NCI-H524 treated with DMSO at 0.1 percent for 48 hours (cell line): ENCODE results near the gene KIF21B.

Source experiments
- DNase-seq: peaks from one replicate; lab custom pipeline; 2025; lab: John Stamatoyannopoulos, UW

The KIF21B gene

DNA sequence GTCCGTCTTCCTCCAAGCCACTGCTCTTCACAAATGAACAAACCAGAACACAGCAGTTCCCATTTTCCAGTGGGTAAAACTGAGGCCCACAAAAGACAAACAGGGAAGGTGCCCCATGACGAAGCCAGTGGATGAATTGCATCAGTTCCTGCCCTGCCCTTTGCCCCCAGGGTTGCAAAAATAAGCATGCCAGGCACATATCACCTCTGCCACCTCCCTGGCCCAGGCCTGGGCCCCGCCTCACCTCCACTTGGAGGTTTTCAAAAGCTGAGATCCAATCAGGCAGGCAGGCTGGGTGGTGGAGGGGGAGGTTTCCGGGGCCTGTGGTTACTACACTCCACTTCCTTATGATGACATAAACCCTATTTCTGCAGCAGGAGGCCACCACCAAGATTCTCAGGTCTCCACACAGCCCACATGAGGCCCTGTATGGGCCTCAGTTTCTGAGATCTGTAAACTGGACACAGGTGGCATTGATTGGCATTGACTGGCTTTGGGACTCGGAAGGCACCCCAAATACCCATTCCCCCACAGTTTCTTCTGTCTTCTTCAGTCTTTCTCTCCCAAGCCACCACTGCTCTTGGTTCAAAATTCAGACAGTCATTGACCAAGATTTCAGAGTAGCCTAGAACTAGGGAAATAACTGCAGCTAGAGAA lies 4.1 kb downstream of the KIF21B start:
- no peak for DNase-seq

DNA sequence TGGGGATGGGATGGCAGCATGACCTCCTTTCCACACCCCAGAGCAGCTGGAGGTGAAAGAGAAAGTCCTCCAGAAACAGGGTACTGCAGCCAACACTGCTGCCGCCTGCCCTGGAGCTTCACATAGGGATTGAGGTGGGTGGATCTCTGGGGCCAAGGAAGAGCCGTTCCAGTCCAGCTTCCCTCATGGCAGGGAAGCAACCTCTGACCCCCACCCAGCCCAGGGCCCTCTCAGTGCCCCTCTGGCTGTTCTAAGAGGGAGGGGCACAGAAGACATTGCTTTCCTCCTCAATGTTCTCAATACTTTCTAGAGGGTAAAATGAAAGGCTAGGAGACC lies 5.7 kb downstream of the KIF21B start:
- DNase-seq = no peak

- peak; percentile 71 for DNase-seq
Measured at GRCh38 chr1:201016943-201017827, 6.3 kb downstream of the KIF21B start.

GRCh38 chr1:201016211-201016651 lies 7.3 kb downstream of the KIF21B start:
- peak; percentile 51 for DNase-seq

GRCh38 chr1:201015551-201016091 lies 7.9 kb downstream of the KIF21B start:
- no peak for DNase-seq

DNA sequence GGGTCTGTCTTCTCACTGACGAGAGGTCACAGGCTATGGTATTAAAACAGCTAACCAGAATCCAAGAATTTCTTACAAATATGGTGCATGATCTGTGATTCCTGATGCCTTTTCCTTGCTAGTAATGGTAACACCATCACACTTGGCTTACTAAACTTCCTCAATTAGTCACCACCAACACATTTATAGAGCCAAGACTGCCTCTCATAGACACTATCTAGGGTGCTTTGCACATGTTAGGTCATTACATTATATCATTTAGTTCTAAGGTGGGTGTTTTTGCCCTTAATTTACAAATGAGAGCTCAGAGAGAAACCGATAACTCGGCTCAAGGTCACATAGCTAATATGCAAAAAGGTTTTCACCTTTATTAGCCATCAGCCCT lies 8.7 kb downstream of the KIF21B start:
- DNase-seq = no peak

GRCh38 chr1:201013991-201014815 lies 9.3 kb downstream of the KIF21B start:
- DNase-seq = no peak

GRCh38 chr1:201013031-201013485 lies 10.5 kb downstream of the KIF21B start:
- no peak for DNase-seq

GRCh38 chr1:201011616-201012015 lies 11.9 kb downstream of the KIF21B start:
- peak; percentile 86 for DNase-seq

DNA sequence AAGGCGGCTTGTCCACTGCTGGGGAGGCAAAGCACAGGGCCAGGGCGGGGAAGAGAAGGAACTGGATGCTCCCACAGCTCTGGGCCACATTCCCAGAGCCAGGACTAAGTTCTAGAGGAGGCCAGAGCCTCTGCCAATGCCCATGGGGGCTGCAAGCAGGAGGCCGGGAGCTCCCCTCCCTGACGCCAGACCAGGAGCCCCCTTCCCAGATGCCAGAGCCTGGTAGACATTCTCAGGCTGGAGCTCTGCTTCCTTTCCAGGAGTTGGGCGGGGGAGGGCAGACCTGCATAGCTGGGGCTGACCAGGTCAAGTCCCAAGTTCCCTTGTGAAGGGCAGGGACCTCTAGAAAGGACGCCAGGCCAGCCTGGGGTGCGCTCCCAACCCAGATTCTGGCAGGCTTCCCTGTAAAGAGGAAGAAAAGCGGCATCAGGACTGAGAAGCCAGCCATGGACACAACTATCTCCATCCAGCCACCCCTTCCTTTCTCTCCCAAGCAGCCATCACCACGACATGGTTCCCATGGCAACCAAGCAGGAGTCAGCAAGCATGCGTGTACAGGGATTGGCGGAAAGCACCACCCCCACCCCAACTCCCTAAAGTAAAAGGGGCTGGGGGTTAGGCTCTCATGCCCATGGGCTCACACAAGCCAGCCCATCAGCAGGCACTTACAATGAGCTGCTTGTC lies 13.4 kb downstream of the KIF21B start:
- no peak for DNase-seq

DNA sequence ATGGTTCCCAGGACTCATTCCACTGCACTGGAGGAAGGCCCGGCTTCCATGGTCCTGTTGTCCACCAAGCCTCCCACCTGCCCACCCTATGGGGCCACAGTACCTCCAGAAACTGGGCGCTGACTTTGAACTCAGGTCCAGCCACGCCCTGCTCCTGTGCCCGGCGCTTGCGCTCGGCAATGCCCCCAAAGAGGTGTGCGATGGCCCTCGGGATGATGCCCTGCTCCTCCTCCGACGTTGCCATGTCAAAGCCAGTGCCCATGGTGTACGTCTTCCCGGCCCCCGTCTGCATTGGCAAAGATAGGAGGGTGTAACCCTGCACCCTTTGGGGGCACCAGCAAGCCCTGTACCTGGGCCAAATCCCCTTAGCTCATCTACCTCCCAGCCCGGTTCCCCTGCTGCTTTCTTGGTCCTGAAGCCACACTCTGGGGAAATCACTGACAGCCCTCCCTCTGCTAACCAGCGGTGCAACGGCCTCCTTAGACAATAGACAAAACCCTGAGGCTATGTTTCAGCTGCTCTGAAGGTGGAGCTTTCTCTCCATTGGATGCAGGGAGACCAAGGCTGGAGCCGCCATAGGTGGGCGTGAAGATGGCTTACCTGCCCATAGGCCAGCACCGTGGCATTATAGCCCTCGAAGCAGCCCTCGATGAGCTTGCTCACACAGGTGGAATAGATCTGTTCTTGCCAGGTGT lies 14.7 kb downstream of the KIF21B start:
- no peak for DNase-seq

GRCh38 chr1:201007481-201007880 lies 16.0 kb downstream of the KIF21B start:
- no peak for DNase-seq

DNA sequence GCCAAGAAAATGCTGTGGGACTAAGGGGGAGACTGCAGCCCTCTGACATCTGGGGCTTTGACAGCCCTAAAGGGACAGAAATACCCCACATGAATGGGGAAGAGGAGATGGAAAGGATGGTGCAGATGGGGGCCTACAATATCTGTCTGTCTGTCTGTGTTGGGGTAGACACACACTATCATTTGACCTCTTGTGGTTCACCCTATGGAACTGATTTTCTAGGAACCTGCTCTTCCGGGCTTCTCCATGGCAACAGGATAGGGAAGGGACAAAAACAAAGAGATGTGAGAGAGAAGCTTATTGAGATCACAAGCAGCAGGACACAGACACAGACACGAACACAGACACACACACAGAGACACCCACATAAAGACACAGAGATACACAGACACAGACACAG lies 17.1 kb downstream of the KIF21B start:
- DNase-seq = no peak

- no peak for DNase-seq
Measured at GRCh38 chr1:201004732-201005131, 18.8 kb downstream of the KIF21B start.

DNA sequence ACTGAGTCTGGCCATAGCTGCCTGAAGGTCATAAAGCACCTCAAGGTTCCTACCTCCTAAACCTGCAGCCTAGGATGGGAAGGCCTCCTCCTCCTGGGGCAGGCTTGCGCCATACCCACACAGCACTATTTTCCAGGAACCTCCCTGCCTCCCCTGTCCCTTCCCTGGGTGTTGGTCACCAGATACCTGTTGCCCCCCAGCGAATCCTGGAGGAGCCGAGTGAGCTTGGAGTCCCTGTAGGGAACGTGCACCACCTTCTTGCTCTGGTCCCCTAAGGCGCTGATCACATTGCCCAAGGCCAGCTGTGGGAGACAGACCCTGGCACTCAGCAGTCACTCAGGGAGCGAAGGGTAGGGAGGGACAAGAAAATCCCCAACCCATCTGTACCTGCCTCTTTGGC lies 19.4 kb downstream of the KIF21B start:
- no peak for DNase-seq

DNA sequence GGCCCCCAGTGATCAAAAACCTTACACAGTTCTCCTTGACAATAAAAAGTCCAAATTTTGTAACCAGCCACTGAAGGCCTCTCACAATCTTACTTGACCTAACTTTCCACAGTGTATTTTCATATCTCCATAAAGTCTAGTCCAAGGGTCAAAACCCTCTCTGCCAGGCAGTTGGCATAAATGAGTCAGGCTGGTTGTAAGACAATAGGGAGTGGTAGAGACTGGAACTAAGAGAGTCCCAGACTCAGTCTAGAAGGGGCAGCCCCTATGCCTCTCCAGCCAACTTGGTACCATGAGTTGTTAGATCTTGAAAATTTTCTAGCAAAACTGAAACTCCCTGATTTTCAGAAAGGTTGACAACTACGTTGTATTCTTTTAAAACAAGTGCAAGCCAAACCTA lies 21.0 kb downstream of the KIF21B start:
- DNase-seq = no peak

DNA sequence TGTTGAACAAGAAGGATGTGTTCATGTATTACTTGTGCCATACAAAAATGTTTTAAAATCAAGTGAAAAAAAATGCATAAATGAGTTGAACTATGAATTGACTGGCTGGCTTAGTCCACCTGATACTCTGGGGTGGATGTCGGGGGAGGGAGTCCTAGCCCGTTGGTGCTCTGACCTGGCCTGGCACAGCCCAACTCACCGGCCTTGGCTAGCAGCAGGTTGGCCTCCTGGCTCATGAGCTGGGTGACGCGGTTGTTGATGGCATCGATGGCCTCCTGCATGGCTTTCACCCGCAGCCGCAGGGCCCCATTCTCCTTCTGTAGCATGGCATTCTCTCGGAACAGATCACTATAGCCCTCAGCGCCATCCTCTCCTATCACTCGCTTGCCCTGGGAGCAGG lies 21.6 kb downstream of the KIF21B start:
- DNase-seq = no peak

GRCh38 chr1:201000391-201000790 lies 23.1 kb downstream of the KIF21B start:
- no peak for DNase-seq

DNA sequence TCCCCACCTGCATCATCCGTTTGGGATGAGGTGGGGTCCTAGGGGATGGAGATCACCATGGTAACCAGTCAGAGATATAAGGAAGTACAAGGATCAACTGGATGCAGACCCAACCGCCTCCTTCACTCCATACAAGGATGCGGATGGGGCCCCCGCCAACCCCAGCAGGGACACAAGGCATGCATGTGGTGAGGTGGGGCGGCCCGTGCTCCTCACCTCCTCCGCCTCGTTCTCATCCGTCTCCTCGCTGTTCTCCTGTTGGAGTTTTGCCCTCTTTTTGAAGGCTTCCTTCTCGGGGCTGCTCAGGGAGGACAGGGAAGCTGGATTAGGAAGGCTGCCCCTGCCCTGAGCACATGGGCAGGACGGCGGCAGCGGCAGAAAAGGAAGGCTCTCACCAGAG lies 23.8 kb downstream of the KIF21B start:
- no peak for DNase-seq

- no peak for DNase-seq
Measured at GRCh38 chr1:200998323-200998722, 25.2 kb downstream of the KIF21B start.

GRCh38 chr1:200992382-200993048 lies 31.0 kb downstream of the KIF21B start:
- DNase-seq = no peak
